Ectodermal cell (in vitro differentiated cells): ENCODE results near the gene ARHGDIG.

Experiments used
- H3K27ac ChIP-seq: 2 replicates; pipeline ENCODE4 v1.7.0; 2013; ENCODE audit warnings: mild to moderate bottlenecking, low read depth, low read length; ENCODE audit not compliant: insufficient read depth, poor library complexity, severe bottlenecking
- H3K27me3 ChIP-seq: 2 replicates; pipeline ENCODE4 v1.7.0; 2013; ENCODE audit warnings: mild to moderate bottlenecking, low read length; ENCODE audit not compliant: insufficient read depth, control insufficient read depth, poor library complexity, severe bottlenecking
- H3K36me3 ChIP-seq: one replicate; pipeline ENCODE4 v1.7.0; 2013; ENCODE audit warnings: low read length; ENCODE audit not compliant: control insufficient read depth, insufficient read depth
- H3K4me1 ChIP-seq: one replicate; pipeline ENCODE4 v1.7.0; 2013; ENCODE audit warnings: low read length; ENCODE audit not compliant: control insufficient read depth, insufficient read depth
- H3K4me3 ChIP-seq: 2 replicates; pipeline ENCODE4 v1.7.0; 2013; ENCODE audit warnings: low read depth, low read length, control low read depth; ENCODE audit not compliant: insufficient read depth
- H3K9me3 ChIP-seq: 2 replicates; pipeline ENCODE4 v1.7.0; 2013; ENCODE audit warnings: mild to moderate bottlenecking, low read length, moderate library complexity; ENCODE audit not compliant: control insufficient read depth
- WGBS, 2 experiments: methylation state at CpG; one replicate each; pipeline ENCODE4 v1.1.7; 2013; ENCODE audit warnings: missing lambda C conversion rate in 2 of 2; 5-methylcytosine and 5-hydroxymethylcytosine counted together

ARHGDIG gene

DNA sequence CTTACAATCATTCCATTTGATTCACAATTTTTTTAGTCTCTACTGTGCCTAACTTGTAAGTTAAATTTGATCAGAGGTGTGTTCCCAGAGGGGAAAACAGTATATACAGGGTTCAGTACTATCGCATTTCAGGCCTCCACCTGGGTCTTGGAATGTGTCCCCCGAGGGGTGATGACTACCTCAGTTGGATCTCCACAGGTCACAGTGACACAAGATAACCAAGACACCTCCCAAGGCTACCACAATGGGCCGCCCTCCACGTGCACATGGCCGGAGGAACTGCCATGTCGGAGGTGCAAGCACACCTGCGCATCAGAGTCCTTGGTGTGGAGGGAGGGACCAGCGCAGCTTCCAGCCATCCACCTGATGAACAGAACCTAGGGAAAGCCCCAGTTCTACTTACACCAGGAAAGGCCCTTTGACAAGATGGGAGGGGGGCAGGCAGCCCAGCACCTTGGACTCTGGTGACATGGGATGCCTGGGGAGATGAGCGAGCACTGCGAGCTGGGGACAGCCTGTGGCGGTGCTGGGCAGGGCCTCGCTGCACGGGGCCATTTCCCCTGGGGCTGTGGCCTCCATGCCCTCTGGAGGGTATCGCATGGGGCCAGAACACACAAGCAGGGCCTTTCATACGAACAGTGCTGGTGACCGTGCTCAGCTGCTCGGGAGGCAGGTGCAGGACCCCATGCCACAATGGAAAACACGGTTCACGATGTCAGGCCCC is 36.5 kb downstream of the ARHGDIG start:
- no peak overlapping the region for H3K27ac ChIP-seq

DNA sequence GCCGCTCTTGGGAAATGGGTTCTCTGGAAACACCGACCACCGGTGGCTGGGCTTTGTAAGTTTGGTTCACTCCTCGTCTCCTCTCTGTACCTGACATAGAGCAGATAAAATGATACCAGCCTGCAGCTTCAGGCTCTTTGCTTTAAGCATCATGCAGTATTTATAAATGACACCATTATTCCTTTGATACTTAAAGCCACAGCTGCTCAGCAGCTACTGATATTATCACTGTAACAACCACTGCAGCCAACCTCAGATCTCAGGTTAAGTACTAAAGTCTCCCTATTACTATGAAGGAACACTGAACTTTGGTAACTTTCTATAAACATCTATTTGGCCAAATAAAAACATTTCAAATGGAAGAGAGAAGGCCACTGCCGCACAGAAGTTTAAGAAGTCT is 37.2 kb downstream of the ARHGDIG start:
- Histone ChIP-seq H3K27me3 (no peaks in the 10 kb centered on the region), H3K36me3 (no peaks in the 10 kb centered on the region), H3K4me1 (no peaks in the 10 kb centered on the region), H3K27ac (no peak overlapping the region), H3K9me3 (no peaks in the 10 kb centered on the region), H3K4me3 (no peak overlapping the region)
- WGBS, 2 experiments: 94% methylated on average over 5 of the region's 5 CpGs

More for the DNA sequence above, 36.5 kb downstream of the ARHGDIG start:
- Histone ChIP-seq H3K27me3 (no peaks in the 10 kb centered on the region), H3K9me3 (no peaks in the 10 kb centered on the region), H3K4me1 (no peaks in the 10 kb centered on the region), H3K36me3 (no peaks in the 10 kb centered on the region), H3K4me3 (no peak overlapping the region)
- 92% methylated on average over 19 of the region's 19 CpGs for WGBS, 2 experiments

DNA sequence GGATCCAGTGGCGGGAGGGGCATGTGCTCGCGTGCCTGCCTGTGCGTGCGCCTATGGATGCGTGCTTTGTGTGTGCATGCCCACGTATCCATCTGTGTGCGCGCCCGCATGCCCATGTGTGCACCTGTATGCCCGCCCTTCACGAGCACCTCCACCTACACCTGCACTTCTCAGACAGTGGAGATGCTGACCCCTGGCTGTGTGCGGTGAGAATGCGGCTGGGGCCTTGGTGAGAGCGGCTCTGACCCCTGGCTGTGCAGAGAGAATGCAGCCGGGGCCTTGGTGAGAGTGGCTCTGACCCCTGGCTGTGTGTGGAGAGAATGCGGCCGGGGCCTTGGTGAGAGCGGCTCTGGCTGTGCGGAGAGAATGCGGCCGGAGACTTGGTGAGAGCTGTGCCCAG is 38.2 kb downstream of the ARHGDIG start:
- no peak overlapping the region for H3K4me3 ChIP-seq
- H3K4me1 ChIP-seq: no peaks in the 10 kb centered on the region
- WGBS, 2 experiments: 67 to 69% methylated on average over 22 of the region's 22 CpGs
- H3K36me3 ChIP-seq: no peaks in the 10 kb centered on the region
- H3K27ac ChIP-seq: no peak overlapping the region
- no peaks in the 10 kb centered on the region for H3K9me3 ChIP-seq
- H3K27me3 ChIP-seq: no peaks in the 10 kb centered on the region

- no peak overlapping the region for H3K4me3 ChIP-seq
- no peaks in the 10 kb centered on the region for H3K4me1 ChIP-seq
- 91 to 98% methylated on average over 5 of the region's 5 CpGs for WGBS, 2 experiments
- no peaks in the 10 kb centered on the region for H3K36me3 ChIP-seq
- H3K27ac ChIP-seq: no peak overlapping the region
- H3K9me3 ChIP-seq: no peaks in the 10 kb centered on the region
- H3K27me3 ChIP-seq: no peaks in the 10 kb centered on the region
Measured at GRCh38 chr16:320206-320605, 39.8 kb downstream of the ARHGDIG start.

GRCh38 chr16:321532-321931 is 41.1 kb downstream of the ARHGDIG start:
- Histone ChIP-seq H3K27me3 (no peaks in the 10 kb centered on the region), H3K9me3 (no peaks in the 10 kb centered on the region), H3K4me3 (no peak overlapping the region), H3K27ac (no peak overlapping the region), H3K36me3 (no peaks in the 10 kb centered on the region), H3K4me1 (no peaks in the 10 kb centered on the region)
- WGBS, 2 experiments: 80 to 87% methylated on average over 9 of the region's 9 CpGs

DNA sequence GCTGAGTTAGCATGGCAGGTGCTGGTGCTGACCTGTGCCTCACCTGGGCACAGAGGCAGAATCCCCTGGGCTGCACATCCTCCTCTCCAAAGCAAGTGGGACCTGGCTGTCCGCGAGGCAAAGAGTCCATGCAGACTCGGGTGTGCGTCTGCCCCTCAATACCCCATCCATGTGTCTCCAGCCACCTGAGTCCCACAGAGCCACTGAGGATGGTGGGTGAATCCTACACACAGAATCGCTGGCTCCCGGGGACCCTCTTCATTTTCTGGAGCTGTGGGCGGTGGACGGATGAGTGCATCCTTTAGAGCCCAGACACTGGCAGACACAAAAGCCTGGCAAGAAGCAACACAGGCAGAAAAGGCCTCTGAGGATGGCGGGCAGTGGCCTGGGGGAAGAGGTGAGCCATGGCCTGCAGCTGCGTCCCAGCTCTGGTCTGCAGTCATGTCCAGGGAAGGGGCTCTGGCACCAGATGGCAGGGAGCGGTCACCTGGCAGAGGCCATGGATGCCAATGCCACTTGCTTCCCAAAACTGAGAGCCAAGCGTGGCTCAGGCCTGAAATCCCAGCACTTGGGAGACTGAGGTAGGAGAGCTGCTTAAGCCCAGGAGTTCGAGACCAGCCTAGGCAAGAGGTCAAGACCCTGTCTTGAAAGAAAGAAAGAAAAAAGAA is 42.2 kb downstream of the ARHGDIG start:
- Histone ChIP-seq H3K9me3 (no peaks in the 10 kb centered on the region), H3K27ac (no peak overlapping the region), H3K4me3 (no peak overlapping the region), H3K27me3 (no peaks in the 10 kb centered on the region), H3K36me3 (no peaks in the 10 kb centered on the region), H3K4me1 (peaks cover 3% of the 10 kb centered on the region)
- WGBS, 2 experiments: 93 to 94% methylated on average over 13 of the region's 13 CpGs

GRCh38 chr16:324201-324450 is 43.7 kb downstream of the ARHGDIG start:
- H3K9me3 ChIP-seq: no peaks in the 10 kb centered on the region
- WGBS, 2 experiments: 92 to 93% methylated on average over 17 of the region's 17 CpGs

DNA sequence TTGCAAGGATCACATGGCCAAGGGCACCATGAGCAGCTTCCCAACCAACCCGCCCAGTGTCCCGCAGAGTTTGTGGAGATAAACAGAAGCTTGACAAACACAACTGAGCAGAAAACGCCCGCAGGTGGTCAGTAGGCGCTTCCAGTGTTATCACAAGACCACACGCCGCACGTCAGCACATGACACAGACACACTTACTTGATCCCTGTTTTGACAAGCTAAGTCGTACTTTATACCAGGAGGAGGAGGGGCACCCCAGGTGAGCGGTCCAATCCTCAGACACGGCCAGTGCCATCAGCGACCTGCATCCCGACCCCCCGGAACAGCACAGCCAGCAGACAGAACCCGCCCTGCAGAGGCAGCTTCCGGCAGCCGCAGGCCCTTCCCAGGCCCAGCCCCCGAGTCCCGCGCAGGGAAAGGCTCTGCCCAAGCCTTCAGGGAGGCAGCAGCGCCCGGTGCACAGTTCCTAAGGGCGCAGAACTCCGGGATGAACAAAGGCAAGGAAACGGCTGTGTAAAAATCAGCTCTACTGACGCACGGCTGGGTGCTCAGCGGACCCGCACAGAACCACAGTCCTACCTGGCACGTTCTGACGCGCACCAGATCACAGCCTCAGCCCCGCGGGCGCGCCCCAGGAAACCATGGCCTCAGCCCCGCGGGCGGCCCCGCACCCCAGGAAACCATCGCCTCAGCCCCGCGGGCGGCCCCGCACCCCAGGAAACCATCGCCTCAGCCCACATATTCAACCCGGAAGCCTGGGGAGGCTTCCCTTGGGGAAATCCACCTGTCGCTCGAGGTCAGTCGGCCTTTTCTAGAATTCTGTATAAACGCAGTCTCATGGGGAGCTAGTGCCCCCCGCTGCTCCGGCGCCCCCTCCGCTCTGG is 44.3 kb downstream of the ARHGDIG start:
- H3K4me1 ChIP-seq: peaks cover 3% of the 10 kb centered on the region
- H3K4me3 ChIP-seq: no peak overlapping the region
- H3K9me3 ChIP-seq: no peaks in the 10 kb centered on the region
- WGBS, 2 experiments: 87 to 88% methylated on average over 55 of the region's 55 CpGs
- H3K36me3 ChIP-seq: no peaks in the 10 kb centered on the region
- H3K27ac ChIP-seq: no peak overlapping the region
- H3K27me3 ChIP-seq: no peaks in the 10 kb centered on the region

More at GRCh38 chr16:324201-324450, 43.7 kb downstream of the ARHGDIG start:
- Histone ChIP-seq H3K4me3 (no peak overlapping the region), H3K36me3 (no peaks in the 10 kb centered on the region), H3K4me1 (peaks cover 3% of the 10 kb centered on the region), H3K27me3 (no peaks in the 10 kb centered on the region), H3K27ac (no peak overlapping the region)

- H3K27ac ChIP-seq: no peak overlapping the region
- WGBS, 2 experiments: 93 to 94% methylated on average over 27 to 28 of the region's 28 CpGs
- no peaks in the 10 kb centered on the region for H3K9me3 ChIP-seq
Measured at GRCh38 chr16:325375-326145, 45.2 kb downstream of the ARHGDIG start.

More at GRCh38 chr16:325375-326145, 45.2 kb downstream of the ARHGDIG start:
- H3K36me3 ChIP-seq: no peaks in the 10 kb centered on the region
- peaks cover 3% of the 10 kb centered on the region for H3K4me1 ChIP-seq
- no peak overlapping the region for H3K4me3 ChIP-seq
- H3K27me3 ChIP-seq: no peaks in the 10 kb centered on the region
